Measurements from ENCODE around the gene TCF7L1.

DNA sequence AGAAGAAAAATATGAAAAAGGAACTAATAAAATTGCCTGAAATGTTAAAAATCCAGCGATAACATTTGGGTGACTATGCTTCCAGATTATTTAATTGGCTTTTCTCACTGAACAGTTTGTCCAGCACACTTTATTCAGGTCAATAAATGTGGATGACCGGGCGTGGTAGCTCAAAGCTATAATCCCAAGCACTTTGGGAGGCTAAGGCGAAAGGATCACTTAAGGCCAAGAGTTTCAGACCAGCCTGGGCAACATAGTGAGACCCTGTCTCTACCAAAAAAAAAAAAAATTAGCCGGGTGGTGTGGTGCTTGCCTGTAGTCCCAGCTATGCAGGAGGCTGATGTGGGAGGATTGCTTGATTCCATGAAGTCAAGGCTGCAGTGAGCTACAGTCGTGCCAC lies 139.2 kb downstream of the TCF7L1 start:
- TF ChIP-seq, protein P1, sequence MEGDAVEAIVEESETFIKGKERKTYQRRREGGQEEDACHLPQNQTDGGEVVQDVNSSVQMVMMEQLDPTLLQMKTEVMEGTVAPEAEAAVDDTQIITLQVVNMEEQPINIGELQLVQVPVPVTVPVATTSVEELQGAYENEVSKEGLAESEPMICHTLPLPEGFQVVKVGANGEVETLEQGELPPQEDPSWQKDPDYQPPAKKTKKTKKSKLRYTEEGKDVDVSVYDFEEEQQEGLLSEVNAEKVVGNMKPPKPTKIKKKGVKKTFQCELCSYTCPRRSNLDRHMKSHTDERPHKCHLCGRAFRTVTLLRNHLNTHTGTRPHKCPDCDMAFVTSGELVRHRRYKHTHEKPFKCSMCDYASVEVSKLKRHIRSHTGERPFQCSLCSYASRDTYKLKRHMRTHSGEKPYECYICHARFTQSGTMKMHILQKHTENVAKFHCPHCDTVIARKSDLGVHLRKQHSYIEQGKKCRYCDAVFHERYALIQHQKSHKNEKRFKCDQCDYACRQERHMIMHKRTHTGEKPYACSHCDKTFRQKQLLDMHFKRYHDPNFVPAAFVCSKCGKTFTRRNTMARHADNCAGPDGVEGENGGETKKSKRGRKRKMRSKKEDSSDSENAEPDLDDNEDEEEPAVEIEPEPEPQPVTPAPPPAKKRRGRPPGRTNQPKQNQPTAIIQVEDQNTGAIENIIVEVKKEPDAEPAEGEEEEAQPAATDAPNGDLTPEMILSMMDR (IDR thresholded peaks at IDR 0.05; ENCODE audit: insufficient read depth, low read length): no peak
- TF ChIP-seq SPI1 (IDR thresholded peaks at IDR 0.05; ENCODE audit: borderline replicate concordance, low read depth) (no peak), GABPA (IDR thresholded peaks at IDR 0.05; ENCODE audit: low read depth) (no peak)

Data from HL-60 (cell line).